DMS114 treated with DMSO at 0.1 percent for 48 hours (cell line): ENCODE data around the gene FIGNL2.

ENCODE experiments used
- DNase-seq: peaks from one replicate; lab custom pipeline; 2025; ENCODE audit not compliant: unreplicated experiment; lab: John Stamatoyannopoulos, UW

FIGNL2 gene

DNA sequence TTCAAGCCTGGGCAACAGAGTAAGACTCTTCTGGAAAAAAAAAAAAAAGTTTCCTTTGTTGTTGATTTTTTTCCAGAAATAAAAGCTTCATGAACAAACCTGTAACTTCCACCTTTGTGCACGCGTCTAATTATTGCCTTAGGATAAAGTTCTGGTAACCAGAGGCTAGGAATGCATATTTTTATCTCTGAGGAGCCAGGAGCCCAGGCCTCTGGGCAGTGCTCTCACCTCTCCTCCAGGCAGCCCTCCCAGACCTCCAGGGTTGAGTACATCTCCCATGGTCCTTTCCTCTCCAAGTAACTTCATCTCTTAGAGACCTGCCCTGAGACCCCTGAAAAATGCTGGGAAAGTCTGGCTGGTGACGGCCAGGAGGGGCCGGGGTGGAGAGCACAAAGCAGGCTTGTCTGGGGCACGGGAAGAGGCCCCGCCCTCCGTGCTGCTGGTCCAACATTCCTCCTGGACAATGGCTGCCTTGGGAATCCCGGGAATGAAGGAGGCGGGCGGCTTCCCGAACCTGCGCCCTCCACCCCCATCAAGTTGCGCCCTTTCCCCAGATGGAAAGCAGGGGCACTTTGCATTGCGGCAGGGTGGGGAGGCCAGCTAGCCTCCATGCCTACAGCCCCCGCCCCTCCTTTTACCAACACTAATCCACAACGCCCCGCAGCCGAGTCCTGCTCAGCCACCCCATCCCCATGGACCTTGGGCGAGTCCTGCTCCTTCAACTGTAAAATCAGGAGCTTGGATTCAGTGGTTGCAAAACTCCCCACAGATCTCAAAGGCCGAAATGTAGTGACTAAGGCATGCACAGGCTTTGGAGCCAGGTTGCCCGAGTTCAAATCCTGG, 7.3 kb upstream of the FIGNL2 start:
- DNase-seq = no peak

DNA sequence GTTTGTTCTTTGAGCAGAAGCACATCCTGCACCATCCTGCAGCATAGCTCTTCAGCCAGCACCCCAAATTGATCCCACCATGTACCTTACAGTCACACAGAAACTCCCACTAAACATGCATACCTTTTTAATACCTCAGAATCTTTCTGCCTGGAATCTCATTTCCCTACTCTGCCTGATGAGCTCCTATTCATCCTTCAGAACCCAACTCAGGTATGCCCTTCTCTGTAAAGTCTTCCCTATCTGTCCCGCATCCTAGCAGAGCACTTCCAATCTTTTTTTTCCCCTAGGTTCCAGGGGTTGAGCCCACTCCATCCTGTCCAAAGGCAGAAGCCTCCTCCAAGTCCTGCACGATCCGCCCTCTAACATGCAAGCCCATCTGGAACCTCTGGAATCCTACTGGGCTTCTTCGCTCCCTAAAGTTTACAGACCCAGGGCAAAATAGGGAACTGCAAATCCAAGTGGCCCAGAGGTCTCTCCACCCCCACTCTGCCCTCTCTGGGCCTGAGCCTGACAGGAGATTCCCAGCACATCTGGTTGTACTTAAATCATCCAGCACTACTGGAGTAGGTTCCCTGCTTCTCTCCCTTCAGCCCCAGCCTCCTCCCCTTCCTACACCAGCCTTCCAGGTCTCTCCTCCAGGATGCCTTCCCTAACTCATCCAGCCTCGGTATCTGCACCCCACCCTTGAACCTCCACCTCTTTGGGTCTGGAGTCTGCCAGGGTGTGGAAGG, 4.1 kb upstream of the FIGNL2 start:
- no peak for DNase-seq

DNA sequence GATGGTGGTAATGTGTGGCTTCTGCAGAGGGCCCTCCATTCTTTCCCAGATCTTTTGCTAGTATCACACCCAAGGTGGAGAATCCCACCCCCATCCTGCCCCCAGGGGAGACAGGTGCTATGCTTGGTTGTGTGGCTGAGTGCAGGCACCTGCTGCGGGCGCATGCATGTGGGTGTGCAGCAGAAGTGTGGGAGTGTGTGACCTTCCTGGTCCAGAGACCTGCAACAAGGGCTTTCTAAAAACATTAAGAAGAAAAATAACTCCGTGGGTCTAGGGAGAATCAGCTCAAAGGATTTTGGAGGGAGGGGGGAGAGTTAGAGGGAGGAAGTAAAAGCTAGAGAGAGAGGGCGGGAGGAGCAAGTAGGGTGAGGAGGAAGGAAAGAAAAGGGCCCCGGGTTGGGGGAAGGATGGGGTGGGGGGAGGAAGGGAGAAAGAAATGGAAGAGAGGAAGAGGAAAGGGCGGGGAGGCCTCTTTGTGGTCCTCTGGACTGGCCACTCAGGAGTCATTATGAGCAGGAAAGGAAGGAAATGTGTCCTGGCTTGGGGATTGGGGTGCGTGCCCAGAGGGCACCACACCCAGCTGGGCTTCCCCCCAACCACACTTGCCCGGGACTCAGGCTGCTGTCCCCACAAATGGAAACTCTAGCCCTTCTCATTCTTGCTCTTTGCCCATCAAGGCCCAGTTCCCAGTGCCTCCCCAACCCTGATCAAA, 3.1 kb upstream of the FIGNL2 start:
- no peak for DNase-seq

DNA sequence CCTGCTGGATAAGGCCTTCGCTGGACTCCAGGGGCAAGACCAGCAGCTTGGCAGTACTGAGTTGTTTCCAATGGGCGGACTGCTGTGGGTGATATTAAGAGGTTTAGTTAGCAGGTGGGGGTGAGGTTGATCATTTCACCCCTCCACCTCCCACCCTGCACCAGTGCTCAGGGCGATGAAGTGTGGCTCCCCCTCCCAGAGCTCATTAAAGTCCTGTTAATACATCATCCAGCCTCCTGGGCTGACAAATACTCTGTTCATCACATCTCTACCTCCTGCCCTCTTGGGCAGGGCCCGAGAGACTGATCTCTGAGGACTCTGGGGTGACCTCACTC, 2.4 kb upstream of the FIGNL2 start:
- no peak for DNase-seq

DNA sequence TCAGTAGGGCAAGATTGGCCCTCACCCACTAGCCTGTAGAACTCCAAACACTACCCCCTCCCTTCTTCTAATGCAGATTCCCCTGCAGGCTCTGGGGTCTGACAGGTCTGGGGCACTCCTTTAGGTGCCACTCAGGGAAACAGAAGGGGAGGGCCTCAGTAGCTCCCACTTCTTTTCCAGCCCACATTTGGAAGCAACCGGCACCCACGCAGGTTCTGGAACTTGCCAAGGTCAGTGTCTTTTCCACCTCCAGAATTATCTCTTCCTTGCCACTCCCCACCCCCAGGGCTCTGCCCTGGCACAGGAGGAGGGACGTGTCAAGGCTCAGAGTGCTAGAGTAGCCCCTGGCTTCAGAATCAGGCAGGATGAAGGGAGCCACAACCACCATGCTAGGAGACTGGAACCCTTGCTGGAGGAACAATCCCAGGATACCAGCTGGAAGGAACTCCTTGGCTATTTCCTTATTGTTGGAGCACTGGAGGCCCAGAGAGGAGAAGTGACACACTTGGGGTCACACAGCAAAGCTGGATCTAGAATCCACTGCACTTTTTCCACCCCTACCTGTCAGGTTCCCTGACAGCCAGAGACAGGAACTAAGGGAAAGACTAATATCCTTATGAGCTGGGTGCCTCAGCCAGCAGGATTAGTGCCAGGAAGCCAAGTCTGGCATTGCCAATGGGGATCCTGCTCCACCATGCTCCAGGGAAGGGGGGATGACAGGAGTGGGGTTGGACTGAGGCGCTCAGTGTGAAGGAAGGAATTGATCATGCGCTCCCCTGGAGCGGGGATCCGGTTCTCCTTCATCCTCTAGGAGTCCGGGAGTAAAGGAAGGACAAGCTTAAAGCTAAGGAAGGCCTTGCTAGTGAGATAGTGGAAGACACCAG, 1.8 kb upstream of the FIGNL2 start:
- no peak for DNase-seq

DNA sequence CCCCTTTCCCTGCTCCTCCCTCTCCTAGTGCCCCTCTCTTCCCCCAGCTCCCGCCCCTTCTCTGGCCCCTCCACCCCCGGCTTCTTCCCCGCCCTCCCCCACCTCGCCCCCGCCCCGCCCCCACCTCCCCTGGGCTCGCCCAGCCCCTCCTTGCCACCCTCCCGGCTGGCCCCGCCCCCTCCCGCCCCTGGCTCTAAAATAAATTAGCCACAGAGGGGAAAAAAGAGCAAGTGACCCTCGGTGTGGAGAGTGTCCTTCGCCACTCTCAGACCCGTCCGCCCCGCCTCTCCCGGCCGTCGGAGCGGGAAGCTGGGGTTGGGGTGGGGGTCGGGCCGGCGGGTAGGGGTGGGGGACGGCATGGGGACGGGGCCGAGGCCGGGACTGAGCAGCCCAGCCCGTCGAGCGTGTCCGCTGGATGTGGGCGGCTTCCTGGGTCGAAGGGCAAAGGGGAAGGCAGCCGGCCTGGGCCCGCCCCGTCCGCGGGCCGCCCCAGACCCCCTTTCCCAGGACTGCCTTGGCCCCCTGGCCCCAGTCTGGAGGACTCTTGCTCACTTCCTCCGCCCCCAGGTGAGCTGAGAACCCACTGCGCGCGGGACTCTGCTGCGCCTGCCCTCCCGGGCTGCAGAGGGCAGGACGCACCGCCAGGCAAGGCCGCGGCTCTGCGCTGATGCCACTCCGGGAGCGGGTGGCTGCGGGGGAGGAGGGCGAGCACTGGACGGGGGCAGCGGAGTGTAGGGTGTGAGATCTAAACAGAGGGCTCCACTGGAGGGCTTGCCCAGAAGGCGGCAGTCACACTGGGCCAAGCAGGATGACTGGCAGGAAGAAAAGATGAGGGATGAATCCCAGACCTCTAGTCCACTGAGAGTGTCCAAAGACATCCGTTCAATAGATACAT, 570 bp upstream of the FIGNL2 start:
- DNase-seq = no peak

DNA sequence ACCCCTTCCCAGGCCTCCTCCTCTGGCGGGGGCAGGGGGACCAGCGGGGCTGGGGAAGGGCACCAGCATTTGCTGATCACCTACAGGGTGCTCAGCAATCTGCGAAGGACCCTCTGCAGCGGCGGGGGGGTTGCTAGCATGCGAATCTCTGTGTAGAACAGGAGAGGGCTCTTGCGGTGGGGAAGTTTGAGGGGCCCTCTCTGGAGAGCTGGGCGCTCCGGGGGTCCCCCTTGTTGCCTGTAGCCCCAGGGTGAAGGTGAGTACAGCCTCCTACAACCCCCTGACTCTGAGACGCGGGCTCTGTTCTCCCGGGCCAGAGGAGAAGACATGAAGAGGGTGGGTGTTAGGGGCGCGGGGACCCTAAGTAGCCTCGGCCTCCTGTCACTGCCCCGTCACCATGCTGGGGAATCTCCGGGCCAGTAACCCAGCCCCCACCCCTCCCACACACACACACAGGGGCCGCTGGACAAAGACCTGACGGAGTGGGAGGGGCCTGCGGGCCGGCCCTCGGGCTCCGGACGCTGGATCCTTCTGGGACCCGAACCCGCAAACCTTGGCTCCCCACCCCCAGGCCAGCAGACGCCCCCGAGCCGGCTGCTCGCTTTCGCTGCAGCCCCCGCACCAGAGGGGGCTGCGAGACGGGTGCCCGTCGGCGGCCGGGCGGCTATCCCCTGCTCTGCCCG, 734 bp downstream of the FIGNL2 start:
- DNase-seq = no peak

DNA sequence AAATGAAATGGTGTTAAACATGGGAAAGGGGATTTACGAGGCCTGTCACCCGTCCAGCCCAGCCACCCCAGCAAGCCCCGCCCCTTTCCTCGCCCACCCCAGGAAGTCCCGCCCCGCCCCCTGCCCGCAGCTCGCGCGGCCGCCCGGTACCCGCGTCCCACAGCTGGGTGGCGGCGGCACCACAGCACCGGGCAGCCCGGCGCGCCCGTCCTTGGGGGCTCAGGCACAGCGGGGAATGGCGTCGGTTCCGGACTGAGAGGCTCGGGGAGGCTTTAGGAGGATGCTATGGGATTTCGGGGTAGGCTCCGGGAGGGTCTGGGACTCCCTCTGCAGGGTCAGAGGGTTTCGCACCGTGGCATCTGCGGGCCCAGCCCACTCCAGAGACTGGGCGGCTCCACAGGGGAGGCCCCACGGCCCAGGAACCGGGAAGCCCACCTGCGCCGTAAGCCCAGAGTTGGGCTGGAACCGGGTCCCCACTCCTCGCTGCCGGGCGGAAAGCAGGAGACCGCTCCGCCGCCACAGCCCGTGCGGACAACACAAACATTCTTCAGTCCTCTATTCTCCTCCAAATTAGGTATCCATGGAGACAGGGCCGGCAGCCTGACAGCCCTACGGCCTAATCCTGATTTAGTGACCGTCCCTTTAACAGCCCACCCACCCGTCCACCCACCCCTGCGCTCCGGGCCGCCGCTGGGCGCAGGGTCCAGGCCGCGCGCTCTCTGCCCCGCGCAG, 1.4 kb downstream of the FIGNL2 start:
- DNase-seq = peak; percentile 20

DNA sequence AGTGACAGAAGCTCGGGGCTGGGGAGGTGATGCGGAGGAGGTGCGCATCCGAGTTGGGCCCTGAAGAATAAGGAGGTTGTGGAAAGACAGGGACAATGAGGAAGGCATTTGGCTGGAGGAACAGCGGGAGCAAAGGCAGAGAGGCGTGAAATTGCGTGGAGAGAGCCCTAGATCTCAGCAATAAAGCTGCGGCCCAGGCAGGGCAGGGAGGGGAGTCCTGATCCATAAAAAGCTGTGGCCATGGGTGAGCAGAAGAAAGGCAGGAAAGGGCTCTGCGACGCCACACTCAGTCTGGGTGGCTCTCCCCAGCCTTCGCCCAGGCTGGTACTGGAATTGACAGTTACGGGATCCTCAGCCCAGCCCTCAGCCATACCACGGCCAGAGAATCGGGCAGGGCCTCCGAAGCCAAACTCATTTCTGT, 2.2 kb downstream of the FIGNL2 start:
- no peak for DNase-seq

DNA sequence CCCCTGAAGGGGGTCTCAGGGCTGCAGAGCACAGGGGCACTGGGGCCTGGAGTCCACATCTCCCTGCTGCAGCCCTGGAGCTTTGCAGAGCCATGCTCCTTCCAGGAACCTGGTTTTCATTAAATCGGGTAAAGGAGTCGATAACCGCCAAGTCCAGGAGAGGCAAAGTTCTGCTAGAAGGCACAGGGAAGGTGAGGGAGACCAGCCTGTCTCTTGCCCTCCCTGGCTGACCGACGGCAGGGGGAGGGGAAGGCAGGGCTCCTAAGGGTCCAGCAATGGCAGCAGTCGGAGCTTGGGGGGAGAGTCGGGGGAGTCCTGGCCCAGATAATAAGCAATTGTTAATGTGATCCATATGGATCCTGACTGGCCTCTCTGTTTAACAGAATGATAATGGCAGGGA, 3.0 kb downstream of the FIGNL2 start:
- DNase-seq = no peak

DNA sequence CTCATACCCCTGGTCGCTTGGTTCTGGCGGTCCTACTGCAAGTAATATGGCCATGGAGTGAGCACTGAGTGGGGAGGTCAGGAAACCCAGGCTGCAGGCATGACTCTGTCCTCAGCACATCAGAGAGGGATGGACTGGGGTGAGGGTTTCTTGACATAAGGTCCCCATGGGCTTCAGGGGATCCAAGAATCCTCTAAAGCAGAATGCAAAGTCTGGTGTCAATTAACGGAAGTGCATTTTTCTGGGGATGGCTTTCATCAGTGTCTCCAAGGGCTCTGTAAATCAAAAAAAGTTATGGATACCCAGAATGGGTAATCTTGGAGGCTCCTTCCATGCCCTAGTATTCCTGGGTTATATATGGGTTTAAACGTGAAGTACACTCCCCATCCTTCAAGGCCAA, 3.7 kb downstream of the FIGNL2 start:
- DNase-seq = no peak

DNA sequence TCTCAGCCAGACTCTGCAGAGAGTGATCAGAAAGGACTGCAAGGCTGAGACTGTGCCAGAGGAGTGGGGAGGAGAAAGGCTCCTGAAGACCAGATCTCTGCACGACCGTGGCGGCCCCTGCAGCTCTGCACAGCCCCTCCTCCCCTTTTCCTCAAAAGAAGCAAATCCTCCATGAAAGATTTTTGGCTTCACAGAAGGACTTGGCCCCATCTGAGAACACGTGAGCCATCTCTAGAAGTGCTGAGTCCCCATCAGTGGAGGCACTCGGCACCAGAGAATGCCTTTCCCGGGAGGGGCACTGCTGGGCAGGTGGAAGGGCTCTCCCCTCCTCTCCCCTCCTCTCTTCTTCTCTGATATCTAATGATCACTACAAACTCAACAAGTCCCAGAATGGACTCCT, 6.8 kb downstream of the FIGNL2 start:
- no peak for DNase-seq

DNA sequence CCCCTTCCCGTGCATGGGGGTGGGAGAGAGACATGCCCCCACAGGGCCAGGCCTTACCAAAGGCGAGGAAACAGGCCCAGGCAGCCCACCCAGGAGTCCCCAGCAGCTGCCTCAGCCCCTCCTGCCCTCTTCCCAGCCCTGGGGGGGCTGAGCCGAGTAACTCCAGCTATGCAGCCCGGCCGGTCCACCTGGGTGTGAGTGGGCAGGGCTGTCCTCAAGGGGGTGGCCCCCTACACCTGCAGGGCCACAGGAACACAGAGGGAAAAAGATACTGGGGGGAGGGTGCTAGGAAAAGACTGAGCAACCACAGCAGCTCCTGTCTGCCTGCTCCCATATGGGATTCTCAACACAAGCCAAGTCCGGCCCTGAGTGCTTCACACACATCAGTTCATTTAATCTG, 7.6 kb downstream of the FIGNL2 start:
- no peak for DNase-seq

DNA sequence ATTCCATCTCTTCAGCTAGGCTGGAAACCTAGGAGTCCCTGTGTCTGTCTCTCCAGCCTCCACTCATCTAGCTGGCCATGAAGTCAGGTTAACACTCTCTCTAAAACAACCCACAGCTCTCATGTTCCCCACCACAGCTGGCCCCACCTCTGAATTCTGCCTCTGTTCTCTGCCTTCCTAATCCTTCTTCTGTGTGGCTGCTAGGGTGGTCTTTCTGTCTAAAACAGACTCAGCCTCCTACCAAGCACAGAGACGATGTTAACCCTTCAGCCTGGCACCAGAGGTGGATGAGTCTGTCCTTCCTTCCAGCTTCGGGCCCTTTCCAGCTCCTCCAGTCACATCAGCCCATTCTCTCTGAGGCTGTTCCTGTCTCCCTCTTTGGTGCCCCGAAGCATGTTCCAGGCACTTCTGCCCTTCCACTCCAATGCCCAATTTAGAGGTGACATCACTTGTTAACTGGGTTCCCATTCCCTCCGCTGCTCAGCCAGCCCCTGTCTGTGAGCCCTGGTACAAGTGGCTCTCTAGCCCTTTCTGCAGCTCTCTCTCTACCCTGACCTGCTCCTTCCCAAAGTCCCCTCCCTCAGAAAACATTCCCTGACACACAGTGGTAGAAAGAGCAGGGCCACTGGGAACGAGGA, 9.1 kb downstream of the FIGNL2 start:
- DNase-seq = no peak

DNA sequence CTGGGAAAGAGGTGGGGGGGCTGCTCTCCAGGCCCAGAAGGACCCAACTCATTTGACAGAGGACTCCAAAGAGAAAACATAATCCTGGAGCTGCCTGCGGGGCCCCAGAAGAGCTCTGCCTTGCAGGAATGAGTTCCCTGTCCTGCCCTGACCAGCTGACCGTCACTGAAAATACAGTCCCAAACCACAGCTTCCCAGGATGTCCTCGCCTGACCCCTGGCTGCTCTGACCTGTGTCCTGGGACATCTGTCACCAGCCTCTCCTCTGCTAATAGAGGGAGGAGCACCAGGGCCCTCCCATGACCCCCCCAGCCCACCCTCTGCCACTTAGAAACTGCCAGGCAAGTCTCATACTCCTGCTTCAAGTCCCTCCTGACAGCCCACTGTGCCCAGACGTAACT, 9.8 kb downstream of the FIGNL2 start:
- DNase-seq = no peak

DNA sequence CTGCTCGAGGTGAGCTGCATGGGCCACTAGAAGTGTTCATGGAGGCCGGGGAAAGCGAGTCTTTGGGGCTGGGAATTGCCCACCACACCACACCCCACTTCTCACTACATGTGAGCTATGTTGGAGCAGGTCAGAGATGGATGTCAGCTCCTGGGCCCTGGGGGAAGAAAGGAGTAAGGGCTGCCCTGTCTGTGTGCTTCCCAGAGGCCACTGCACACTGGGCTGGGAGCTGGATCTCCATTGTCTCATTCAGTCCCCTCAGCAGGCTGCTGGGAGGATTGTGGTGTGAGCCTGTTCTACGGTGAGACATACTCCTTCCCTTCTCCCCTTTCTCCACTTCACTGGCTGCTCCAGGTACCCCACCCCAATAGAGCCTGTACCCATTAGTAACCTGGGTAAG, 10.5 kb downstream of the FIGNL2 start:
- no peak for DNase-seq

DNA sequence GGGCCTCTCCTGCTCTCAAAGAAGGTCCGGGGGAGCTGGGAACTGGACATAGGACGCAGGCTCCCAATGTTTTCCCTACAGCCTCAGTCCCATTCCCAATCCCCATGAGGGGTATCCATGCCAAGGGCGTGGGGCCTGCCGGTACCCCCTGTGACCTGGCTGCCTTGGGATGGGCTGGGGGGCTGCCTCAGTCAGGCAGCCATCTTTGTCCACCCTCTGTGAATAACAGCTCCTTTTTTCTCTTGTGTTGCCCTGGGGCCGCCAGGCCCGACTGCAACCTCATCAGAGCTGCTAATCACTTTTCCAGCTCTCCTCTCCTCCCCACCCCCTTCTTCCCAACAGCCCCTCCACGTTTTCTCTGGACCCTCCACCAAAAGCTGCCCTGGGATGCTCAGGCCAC, 11.2 kb downstream of the FIGNL2 start:
- no peak for DNase-seq

DNA sequence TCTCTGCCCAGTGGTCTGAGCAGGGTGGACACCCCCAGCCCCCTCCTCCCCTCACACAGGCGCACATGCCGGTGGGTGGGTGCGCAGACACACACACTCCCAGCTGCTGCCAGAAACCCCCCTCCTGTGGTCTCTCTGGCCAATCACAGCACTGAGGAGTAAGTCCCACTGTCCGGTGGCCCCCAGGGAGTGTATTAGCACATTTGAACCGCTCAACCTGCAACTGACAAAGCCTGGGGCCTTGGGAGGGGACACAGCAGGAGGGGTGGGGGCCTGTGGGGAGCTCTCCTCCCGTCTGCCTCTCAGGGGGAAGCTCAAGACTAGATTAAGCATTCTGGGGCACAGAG, 11.7 kb downstream of the FIGNL2 start:
- DNase-seq = no peak
